GM12892 (cell line): ENCODE data around the gene OSER1.

Source experiments
- POLR2A ChIP-seq: IDR thresholded peaks from 2 replicates; pipeline ENCODE4 v1.6.1; 2011; ENCODE audit warnings: low read depth, low read length, control low read depth
- POLR2AphosphoS5 ChIP-seq: IDR thresholded peaks from 2 replicates; pipeline ENCODE4 v1.6.1; 2011; ENCODE audit warnings: low read depth, low read length, control low read depth

DNA sequence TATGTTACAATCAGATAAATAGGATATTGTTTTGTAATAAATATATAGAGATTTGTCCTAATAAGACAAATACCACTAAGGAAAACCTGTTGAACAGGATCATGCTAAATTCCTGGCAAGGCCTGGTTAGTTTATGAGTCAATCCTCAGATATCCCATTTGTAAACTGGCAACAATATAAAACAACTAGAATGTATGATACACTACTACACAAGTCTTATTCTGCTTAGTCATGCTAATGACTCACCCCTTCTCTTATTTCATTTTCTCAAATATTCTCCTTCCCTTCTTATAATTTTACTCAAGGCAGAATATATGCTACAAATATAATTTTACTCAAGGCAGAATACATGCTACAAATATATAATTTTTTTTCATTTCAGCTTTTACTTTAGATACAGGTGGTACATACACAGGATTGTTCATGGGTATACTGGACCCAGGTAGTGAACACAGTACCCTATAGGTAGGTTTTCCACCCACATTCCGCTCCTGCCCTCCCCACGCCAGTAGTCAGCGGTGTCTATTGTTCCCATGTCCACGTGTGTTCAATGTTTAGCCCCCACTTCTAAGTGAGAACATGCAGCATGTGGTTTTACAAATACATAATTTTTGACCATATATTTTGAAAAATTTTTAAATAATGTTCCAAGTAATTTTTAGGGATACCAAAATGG, 6.3 kb downstream of the OSER1 start:
- TF ChIP-seq POLR2A, result no peak
- no peak for TF ChIP-seq POLR2AphosphoS5
